GM19240 (cell line): ENCODE data around the gene PPP1R26.
"Not testable (repeated sequence)": the region's sequence is repeated elsewhere in the genome, so short reads cannot be mapped to it uniquely, and the experiment has no call there.

Experiments used
- DNase-seq: peaks from one replicate; pipeline ENCODE4 v3.0.0; 2011; ENCODE audit warnings: low spot score; ENCODE audit not compliant: insufficient read length

Gene PPP1R26, protein sequence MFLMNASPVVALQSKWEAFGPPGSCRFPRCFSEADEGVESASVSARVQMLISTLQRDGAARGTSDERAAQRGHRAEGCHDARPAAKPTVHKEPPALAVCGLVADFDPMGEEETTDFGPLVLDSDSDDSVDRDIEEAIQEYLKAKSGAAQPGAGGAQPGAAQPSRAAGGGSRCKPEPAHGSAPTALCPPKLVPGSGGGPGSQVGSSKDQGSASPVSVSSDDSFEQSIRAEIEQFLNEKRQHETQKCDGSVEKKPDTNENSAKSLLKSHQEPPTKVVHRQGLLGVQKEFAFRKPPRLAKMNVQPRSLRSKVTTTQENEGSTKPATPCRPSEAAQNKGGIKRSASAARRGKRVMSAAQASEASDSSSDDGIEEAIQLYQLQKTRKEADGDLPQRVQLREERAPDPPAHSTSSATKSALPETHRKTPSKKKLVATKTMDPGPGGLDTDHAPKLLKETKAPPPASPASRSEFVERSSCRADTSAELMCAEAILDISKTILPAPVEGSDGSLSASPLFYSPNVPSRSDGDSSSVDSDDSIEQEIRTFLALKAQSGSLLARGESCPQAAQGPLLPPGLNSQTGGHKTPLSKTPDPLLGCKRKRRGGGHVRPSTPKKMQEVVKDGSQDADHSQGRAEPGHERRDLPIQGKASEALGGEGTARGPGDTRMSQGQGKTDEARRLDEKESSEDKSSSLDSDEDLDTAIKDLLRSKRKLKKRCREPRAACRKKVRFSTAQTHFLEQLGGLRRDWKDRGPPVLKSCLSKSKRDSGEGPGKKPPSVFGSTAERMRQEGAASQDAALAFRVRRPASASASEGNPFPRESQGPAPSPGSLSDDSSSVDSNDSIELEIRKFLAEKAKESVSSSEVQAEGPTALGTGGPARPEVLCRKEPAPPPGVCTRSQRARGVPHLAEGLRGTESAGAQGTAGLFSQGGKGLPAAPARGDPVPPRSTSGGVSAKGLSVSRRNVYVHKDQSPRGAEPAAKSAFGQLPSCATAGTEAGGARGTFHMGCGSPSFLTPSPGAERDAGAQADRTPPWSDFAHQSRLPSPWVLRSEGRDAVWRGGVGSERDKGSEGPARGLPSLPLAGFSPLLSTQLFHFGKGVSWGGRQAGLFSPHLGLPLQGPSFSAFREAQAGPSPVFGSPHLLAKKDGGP (N-terminal part only)

DNA sequence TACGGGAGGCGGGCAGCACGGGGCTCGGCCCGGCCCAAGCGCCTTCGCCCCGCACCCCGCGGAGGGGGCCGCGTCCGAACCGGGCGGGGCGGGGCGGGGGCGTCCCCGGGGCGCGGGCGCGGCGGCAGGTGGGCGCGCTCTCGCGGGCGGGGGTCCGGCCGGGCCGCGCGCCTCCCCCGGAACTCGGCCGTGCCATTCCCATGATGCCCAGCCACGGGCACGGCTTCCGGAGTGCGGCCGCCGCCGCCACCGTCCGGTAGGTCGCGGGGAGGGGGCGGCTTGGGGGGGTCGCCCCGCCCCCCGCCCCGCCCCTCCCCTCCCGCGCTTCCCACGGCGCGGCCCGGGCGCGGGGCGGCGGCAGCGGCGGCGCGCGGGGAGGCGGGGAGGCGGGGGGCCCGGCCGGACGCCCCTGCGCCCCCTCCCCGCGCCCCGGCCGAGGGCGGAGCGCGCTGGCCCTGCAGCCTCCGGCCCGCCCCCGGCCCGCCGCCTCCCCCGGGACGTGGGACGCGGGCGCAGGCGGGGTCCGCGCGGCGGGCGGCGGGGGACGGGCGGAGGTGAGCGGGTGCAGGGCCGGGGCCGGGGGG lies at the start of gene PPP1R26:
Gene PPP1R26, plus strand, starts transcription at position 314 of the 584 bp plus-strand sequence. CDS start 4,729 bp downstream, outside the sequence.
- DNase-seq, result no peak

DNA sequence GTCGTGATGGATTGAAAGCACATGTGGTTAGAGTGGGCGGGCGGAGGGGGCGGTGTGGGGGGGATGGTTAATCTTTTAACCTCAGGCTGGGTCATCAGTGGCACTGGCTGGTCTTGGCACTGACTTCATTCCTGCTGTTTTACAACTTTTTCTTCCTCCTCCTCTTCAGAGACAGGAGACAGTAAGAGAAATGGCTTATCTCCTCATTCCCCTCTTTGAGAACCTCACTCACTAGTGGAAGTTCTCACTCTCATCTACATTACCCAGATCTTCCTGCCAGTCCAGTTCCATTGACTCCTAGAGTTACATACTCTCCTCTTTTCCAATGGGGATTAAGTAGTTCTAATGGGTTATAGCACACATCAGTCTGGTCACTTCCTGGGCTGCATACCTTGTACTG lies 42.3 kb upstream of the PPP1R26 start:
- no peak for DNase-seq

DNA sequence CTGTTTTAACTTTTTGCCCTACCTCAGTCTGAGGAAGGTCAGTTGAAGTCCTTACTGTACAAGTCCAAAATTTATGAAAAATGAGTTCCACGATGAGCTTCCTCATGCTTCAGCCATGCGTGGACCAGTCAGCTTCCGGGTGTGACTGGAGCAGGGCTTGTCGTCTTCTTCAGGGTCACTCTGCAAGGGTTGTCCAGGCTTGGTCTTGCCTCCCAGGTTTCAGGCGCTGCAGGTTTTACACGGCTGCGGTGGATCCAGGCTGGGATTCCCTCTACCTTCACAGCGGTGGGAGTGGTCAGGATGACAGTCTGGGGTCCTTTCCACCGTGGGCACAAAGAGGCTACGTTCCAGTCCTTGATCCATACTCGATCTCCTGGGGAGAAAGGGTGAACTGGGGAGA lies 41.9 kb upstream of the PPP1R26 start:
- not testable (repeated sequence) for DNase-seq

DNA sequence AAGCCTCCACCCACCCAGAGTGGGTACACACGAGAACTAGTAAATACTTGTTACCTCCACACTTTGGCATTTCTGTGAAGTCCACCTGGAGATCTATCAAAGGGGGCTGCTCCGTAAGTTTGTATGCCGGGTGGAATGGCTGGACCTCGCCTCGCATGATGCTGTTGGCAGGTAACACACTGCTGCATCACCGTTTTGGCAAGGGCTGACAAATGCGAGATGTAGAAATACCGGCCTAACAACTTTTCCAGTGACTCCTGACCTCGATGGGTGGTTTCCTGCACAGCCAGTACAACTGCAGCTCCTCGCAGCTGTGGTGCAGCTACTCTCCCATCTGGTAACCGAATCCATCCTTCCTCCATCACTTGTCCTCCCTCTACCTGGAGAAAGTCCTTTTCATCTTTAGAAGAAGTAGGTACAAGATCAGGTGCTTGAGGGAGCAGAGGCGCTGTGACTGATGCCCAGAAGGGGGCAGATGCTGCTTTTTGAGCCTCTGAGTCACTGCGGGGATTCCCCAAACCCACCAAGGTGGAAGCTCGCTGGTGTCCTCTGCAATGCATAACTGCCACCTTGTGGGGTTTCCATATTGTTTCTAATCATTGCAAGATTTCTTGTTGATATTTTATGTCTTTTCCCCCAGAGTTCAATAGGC lies 40.9 kb upstream of the PPP1R26 start:
- DNase-seq, result not testable (repeated sequence)

DNA sequence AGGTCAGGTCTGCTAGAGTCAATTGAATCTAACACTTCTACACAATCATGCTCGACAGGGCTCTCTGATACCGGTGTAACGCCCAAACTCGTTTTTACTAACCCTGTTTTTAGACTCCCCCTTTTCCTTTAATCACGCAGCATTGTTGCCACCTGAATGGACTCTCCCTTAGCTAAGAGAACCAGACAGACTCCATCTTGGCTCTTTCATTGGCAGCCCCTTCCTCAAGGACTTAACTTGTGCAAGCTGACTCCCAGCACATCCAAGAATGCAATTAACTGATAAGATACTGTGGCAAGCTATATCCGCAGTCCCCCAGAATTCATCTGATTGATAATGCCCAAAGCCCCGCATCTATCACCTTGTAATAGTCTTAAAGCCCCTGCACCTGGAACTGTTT lies 40.1 kb upstream of the PPP1R26 start:
- DNase-seq, result not testable (repeated sequence)

DNA sequence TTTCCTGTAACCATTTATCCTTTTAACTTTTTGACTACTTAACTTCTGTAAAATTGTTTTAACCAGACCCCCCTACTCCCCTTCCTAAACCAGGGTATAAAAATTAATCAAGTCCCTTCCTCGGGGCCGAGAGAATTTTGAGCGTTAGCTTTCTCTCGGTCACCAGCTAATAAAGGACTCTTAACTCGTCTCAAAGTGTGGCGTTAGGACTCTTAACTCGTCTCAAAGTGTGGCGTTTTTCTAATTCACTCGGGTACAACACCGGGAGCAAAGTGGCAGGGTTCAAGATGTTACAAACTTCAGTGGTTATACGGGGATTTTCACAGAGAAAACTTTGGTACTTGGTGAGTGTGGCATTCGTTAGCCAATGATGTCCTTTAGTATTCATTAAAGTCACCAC lies 39.7 kb upstream of the PPP1R26 start:
- DNase-seq, result no peak

DNA sequence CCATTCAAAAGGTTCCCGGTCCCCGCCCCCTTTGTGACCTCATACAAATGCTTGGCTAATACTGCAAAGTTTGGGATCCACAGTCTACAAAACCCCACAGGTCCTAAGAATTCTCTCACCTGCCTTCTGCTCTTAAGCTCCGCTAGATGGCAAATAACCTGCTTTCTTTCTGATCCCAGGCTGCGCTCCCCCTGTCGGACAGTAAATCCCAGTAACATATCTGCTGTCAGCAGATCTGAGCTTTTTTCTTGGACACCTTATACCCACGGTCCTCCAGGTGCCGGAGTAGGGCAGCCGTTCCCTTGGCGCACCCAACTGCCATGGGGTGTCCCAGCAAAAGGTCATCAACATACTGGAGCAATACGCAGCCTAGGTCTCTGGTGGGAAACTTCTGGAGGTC lies 39.0 kb upstream of the PPP1R26 start:
- DNase-seq, result no peak

DNA sequence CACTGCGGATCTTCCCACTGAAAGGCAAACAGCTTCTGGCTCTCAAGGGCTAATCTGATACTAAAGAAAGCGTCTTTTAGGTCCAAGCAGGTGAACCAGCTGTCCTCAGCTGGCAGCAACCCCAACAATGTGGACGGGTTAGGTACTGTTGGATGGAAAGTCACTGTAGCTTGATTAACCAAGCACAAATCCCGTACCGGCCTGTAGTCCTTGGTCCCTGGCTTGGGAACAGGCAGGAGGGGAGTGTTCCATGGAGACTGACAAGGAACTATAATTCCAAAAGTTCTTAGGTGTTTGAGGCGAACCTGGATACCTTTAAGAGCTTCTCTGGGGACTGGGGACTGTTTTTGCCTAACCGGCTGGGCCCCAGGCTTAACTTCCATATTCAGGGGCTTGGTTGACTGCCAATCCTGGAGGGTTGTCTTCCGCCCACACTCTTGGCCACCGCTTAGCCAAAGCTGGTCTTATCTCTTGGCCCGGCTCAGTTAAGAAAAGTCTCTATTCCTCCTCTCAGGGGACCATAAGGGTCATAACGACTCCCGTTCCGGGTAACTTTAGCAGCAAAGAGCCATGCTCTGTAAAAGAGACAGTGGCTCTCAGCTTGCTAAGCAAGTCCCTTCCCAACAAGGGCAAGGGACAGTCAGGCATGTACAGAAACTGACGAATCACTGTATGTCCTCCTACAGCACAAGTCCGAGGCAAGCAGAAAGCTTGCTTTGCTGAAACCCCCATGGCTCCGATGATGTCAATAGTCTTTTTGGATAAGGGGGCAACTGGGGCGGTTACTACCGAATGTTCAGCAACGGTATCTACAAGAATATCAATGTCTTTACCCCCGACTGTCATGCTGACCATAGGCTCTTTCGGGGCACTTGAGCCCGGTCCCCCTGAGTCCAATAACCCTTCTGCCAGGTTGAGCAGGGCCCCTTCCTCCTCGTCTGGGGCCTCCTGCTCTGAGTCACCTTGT lies 38.2 kb upstream of the PPP1R26 start:
- not testable (repeated sequence) for DNase-seq

DNA sequence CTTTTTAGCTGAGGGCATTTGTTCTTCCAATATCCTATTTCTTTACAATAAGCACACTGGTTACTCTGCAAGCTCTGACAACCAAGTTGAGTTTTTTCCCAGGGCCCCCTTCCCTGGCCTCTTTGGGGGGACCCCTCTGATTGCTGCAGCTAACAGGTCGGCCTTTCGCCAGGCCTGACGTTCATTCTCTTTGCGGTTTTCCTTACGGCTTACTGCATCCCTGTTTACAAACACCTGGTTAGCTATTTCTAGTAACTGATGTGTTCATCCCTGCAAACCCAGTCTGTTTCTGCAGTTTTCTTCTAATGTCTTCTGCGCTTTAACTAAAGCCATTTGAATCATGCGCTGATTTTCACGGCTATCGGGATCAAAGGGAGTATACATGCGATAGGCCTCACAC lies 37.5 kb upstream of the PPP1R26 start:
- DNase-seq, result no peak

DNA sequence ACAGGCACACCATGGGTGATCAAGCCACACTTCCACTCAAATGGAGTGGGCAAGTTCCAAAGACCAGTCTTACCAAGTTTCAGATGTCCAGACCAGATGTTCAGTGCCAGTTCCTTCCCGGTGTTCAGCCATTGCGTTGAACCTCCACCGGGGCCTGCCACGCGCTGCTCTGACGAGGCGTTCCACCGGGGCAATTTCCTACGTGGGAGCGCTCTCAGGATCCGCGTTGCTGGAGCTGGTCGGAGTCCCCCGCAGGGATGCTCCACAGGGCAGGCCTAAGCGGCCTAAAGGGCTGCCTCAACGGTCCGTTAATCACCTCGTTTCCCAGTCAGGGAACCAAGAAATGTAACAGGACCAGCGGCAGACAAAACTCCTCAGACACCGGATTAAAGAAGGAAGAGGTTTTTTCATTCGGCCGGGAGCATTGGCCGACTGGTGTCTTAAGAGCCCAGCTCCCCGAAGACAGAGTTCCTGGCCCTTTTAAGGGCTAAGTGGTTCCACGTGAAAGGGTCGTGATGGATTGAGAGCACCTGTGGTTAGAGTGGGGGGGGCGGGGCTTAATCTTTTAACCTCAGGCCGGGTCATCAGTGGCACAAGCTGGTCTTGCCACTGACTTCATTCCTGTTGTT lies 35.7 kb upstream of the PPP1R26 start:
- DNase-seq, result no peak

DNA sequence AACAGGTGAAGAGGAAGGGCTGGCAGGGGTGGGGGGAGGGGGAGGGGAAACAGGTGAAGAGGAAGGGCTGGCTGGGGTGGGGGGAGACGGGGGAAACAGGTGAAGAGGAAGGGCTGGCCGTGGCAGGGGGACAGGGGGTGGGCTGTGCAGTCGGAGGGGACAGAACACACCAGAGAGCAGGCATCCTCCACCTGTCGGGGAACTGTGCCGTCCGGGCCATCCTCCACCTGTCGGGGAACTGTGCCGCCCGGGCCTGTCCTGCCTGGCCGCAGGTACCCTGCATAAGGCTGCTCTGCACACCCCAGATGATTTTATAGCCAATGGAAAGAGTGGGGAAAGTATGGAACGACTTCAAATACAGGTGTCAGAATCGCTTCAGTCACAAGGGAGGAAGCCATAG lies 32.5 kb upstream of the PPP1R26 start:
- no peak for DNase-seq

DNA sequence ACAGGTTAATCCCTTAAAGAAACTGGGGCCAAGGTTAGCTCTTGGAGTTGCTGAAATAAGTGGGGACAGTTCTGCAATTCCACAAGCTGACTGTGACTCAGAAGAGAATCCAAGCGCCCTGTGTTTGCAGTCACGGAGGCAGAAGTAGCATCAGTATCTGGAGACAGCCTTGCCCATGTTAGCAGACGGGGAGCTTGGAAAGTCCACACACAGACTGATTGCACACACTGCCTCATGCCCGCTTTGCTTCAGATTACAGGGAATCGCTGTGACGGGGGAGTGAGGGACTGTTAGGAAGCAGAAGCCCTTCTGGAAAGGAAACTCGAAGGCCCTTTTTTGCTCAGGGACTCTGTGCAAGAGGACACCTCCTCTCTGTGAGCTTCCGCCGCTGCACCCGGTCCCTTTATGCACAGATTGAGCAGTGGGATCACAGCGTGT lies 30.9 kb upstream of the PPP1R26 start:
- DNase-seq, result no peak

DNA sequence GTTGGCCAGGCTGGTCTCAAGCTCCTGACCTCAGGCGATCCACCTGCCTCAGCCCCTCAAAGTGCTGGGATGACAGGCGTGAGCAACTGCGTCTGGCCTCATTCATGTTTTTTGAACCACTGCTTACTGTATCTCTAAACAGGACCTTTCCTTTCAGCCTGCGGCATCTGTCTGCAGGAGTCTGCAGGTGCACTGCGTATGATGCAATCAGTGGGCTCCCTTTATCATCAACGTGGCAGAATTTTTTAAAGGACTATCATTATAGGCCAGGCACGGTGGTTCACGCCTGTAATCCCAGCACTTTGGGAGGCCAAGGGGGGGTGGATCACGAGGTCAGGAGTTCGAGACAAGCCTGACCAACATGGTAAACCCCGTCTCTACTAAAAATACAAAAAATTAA lies 30.1 kb upstream of the PPP1R26 start:
- not testable (repeated sequence) for DNase-seq

DNA sequence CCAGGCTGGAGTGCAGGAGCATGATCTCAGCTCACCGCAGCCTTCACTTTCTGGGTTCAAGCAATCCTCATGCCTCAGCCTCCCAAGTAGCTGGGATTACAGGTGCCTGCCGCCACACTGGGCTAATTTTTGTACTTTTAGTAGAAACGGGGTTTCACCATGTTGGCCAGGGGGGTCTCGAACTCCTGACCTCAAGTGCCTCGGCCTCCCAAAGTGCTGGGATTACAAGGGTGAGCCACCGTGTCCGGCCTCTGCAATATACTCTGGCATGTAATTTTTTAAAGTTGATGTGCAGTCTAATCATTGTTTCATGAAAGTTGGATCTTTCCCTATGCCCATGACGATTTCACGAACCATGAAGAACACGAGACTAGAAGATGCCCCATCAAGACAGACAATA lies 28.6 kb upstream of the PPP1R26 start:
- no peak for DNase-seq

DNA sequence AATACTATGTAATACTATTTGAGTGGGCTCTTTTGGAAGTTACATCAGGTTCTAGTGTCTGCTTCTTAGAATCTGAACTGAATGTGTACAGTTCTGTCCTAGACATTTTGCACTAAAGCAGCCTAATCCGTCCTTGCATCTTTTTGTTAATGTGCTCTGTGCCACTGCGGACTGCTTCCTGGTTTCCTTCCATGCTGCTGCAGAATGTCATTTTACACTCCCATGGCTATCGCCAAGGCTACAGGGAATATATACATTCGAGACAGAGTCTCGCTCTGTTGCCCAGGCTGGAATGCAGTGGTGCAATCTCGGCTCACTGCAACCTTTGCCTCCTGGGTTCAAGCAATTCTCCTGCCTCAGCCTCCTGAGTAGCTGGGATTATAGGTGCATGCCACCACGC lies 27.7 kb upstream of the PPP1R26 start:
- not testable (repeated sequence) for DNase-seq

DNA sequence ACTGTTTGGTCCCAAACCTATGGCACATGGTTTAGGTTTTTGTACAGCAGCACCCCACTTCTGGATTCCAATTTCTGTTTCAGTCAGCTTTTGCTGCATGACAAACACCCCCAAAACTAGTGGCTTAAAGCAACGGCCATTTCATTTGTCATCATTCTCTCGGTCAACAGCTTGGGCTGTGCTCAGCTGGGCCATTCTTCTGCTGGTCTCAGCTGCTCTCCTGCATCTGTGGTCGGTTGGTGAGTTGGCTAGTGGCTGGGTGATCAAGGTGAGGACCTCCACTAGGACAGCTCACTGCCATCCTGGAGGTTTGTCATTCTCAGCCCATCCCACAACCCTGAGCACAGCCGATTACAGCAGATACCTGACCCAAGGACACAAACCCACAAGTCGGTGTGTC lies 24.8 kb upstream of the PPP1R26 start:
- DNase-seq, result no peak

DNA sequence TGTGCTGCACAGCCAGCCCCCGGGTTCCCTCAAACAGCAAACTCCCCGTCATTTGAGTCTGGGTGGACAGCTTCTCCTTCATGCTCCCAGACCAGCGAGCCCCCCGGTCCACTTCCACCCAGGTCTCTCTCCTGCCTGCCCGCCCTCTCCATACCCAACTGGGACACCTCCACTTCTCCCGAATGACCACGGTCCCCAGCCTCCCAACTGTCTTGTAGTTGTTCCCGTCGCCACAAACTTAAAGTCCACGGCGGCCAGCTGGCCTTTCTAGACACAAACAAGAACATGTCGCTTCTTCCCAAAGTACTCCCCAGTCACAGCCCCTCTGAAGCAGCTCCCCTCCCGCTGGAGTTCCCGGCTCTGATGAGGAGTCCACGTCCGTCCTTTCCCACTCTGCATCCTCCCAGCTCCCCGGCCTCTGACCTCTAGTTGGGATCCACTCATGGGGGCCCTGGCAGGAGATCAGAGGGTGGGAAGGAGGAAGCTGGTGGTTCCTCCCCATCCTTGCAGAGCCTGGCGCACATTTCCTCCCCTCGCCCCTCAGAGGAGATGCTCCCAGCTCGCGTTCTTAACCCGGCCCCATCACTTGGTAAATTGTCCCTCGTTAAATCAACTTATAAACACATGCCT lies 24.1 kb upstream of the PPP1R26 start:
- no peak for DNase-seq

DNA sequence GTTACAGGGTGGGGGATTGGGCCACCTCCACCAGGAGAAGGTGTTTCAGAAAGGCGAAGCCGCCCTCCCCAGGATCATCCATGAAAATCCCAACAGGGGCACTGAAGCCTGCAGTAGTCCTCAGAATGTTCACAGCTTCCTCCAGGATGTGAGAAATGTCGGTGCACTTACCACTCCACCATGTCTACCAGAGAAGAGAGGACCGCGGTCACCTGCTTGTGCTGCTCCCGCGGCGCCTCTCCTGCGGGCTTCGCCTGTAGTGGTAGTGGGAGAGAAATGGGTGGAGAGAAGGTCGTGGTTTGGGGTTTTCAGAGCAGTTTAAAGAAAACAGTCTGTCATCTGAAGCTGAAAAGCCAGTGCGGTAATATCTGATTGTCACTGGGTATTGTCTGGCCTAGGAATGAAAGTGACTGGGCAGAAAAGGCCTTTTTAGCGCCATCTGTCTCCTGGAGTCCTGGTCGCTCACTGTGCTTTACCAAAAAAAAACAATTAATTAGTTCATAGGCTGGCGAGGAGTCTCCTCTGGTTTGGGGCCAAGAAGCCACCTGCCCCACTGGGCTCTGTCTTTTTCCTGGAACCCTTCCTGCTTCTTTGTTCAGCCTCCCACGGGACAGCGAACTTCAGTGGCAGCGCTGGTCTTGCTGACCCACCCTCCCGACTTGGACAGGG lies 23.0 kb upstream of the PPP1R26 start:
- no peak for DNase-seq
